Spinal cord (tissue), 10 donors: ENCODE results near the gene CAPZB. TPM values are rescaled to one million over a fixed set of nuclear protein-coding genes. Genes with fewer than 3 reads are reported as not detected.

Source experiments
- DNase-seq, 6 donors: peaks; one replicate each; pipeline versions ENCODE4 v3.0.0 to v3.0.0-alpha.2; 2013 to 2015; ENCODE audit warnings: low spot score in 6 of 6, low read depth in 4 of 6
- H3K27ac ChIP-seq: one replicate; pipeline ENCODE4 v1.5.1; 2013; ENCODE audit warnings: low read depth, low read length, control low read depth
- H3K27me3 ChIP-seq: one replicate; pipeline ENCODE4 v1.6.1; 2013; ENCODE audit warnings: low read length; ENCODE audit not compliant: control insufficient read depth, insufficient read depth
- H3K36me3 ChIP-seq: one replicate; pipeline ENCODE4 v1.6.1; 2013; ENCODE audit warnings: low read length; ENCODE audit not compliant: control insufficient read depth, insufficient read depth
- H3K4me1 ChIP-seq: one replicate; pipeline ENCODE4 v1.6.1; 2013; ENCODE audit warnings: low read length; ENCODE audit not compliant: control insufficient read depth, insufficient read depth
- H3K4me3 ChIP-seq: one replicate; pipeline ENCODE4 v1.5.1; 2013; ENCODE audit warnings: low read depth, low read length, control low read depth
- H3K9me3 ChIP-seq: one replicate; pipeline ENCODE4 v1.6.1; 2013; ENCODE audit warnings: low read length; ENCODE audit not compliant: control insufficient read depth, insufficient read depth
- WGBS: methylation state at CpG from one replicate; pipeline ENCODE4 v1.1.5; 2013; ENCODE audit warnings: missing lambda C conversion rate; ENCODE audit not compliant: insufficient coverage; 5-methylcytosine and 5-hydroxymethylcytosine counted together
- long read RNA-seq, 4 donors: transcript quantifications; one replicate each; lab custom pipeline, GENCODE V29; 2026
- polyA plus RNA-seq, 2 donors: library from polyadenylated mRNA; unstranded; fragments of 120-200 nt; gene quantifications; one replicate each; pipeline ENCODE4 v1.2.1, GENCODE V29; 2013; ENCODE audit not compliant: insufficient read length in 2 of 2
- total RNA-seq, 2 donors: library from RNA; depleted of rRNA in 1 of 2; stranded (reverse); fragments of 120-200 nt in 1 of 2; fragments of >200 nt in 1 of 2; gene quantifications; one replicate each; pipeline versions ENCODE4 v1.2.3 to v1.2.4, GENCODE V29; 2013 to 2014
- donor health status: healthy.

CAPZB gene
- total RNA-seq, result 100 to 1,000 TPM in 1 of 2 donors, 10 to 100 TPM in 1; 78.8 to 197 TPM
- 100 to 1,000 TPM; 289 to 312 TPM for polyA plus RNA-seq
- long read RNA-seq, donor 1, transcript CAPZB-203 (10 exons, 1,686 nt), result minor isoform, 18 of 105 reads
- long read RNA-seq, donor 1, transcript CAPZB-201 (9 exons, 858 nt), result major isoform, 66 of 105 reads
- long read RNA-seq, donor 1, transcript CAPZB-204 (8 exons, 1,568 nt), result minor isoform, 12 of 105 reads
- long read RNA-seq, donor 1, partial matches to known transcripts, result 6 of 105 reads
- long read RNA-seq, donor 1, other reads (novel, unspliced or antisense), result 0 of 105 reads
- long read RNA-seq, donor 2, transcript CAPZB-204 (8 exons, 1,568 nt), result minor isoform, 6 of 53 reads
- long read RNA-seq, donor 2, transcript CAPZB-201 (9 exons, 858 nt), result major isoform, 25 of 53 reads
- long read RNA-seq, donor 2, transcript CAPZB-203 (10 exons, 1,686 nt), result minor isoform, 9 of 53 reads
- long read RNA-seq, donor 2, partial matches to known transcripts, result 13 of 53 reads
- long read RNA-seq, donor 2, other reads (novel, unspliced or antisense), result 0 of 53 reads
- long read RNA-seq, donor 3, transcript CAPZB-201 (9 exons, 858 nt), result major isoform, 46 of 81 reads
- long read RNA-seq, donor 3, partial matches to known transcripts, result 26 of 81 reads
- long read RNA-seq, donor 3, other reads (novel, unspliced or antisense), result 0 of 81 reads
- long read RNA-seq, donor 4, transcript CAPZB-201 (9 exons, 858 nt), result major isoform, 89 of 123 reads
- long read RNA-seq, donor 4, transcript CAPZB-204 (8 exons, 1,568 nt), result minor isoform, 8 of 123 reads
- long read RNA-seq, donor 4, partial matches to known transcripts, result 25 of 123 reads
- long read RNA-seq, donor 4, other reads (novel, unspliced or antisense), result 0 of 123 reads

DNA sequence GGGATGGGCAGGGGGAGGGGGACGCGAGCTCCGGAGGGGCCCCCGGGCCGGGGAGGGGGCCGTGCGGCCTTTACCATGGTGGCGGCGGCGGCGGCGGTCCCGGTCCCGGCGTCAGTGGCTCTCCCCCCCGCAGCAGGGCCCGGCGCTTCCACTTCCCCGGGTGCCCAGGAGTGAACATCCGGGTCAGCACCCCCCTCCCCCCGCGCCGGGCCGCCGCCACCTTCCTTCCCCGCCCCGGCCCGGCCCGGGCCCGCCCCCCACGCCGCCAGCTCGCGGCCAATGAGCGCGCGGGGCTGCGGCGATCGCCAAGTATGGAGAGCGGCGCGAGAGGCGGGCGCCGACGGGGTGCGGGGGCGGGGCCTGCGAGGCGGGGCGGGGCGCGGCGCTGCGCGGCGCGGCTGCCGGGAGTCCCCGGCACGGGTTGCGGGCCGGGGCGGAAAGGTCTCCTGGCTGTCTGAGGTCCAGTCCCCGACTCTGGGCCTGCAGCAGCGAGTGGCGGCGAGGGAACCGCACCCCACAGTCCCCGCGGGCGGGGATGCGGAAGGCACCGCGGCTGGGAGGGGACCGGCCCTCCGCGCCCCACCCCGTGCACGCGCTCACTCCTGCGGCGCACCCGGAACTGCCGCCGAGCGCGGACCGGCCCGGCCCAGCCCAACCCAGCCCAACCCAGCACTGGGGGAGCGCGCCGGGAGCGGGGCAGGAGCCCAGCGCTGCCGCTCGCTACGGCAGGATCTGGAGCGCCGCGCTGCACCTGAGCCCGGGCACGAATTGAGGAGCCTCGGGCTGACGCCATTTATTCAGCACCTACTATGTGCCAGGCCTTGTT lies at the start of gene CAPZB:
Gene CAPZB (minus strand): TSS at position 178 of the 826 bp plus-strand sequence. CDS start 101 bp downstream, at position 77.
- peaks cover 39% of the 10 kb centered on the region for H3K4me1 ChIP-seq
- WGBS, result under 1% methylated on average over 89 of the region's 106 CpGs
- peaks cover 9% of the 10 kb centered on the region for H3K36me3 ChIP-seq
- H3K4me3 ChIP-seq, result peak within 1 kb of the TSS; percentile 88
- H3K27me3 ChIP-seq, result no peaks in the 10 kb centered on the region
- peak within 1 kb of the TSS; percentile 91 for H3K27ac ChIP-seq
- H3K9me3 ChIP-seq, result no peaks in the 10 kb centered on the region
- peak; percentile 50 to 97 (median 90) for DNase-seq

- Histone ChIP-seq H3K36me3 (no peaks in the 10 kb centered on the region), H3K27ac (no peak overlapping the region), H3K4me1 (no peaks in the 10 kb centered on the region), H3K9me3 (no peaks in the 10 kb centered on the region), H3K4me3 (no peak overlapping the region), H3K27me3 (no peaks in the 10 kb centered on the region)
- peak in 1 of 6 donors; percentile 45 for DNase-seq
- 93% methylated on average over 4 of the region's 5 CpGs for WGBS
Measured at GRCh38 chr1:19534281-19534680, 48.9 kb upstream of the CAPZB start.

GRCh38 chr1:19533626-19534025 lies 48.3 kb upstream of the CAPZB start:
- H3K4me1 ChIP-seq, result no peaks in the 10 kb centered on the region
- no peak overlapping the region for H3K27ac ChIP-seq
- H3K27me3 ChIP-seq, result no peaks in the 10 kb centered on the region
- no peaks in the 10 kb centered on the region for H3K9me3 ChIP-seq
- no peak for DNase-seq
- H3K36me3 ChIP-seq, result no peaks in the 10 kb centered on the region
- WGBS, result 86% methylated on average over 7 of the region's 7 CpGs
- no peak overlapping the region for H3K4me3 ChIP-seq

DNA sequence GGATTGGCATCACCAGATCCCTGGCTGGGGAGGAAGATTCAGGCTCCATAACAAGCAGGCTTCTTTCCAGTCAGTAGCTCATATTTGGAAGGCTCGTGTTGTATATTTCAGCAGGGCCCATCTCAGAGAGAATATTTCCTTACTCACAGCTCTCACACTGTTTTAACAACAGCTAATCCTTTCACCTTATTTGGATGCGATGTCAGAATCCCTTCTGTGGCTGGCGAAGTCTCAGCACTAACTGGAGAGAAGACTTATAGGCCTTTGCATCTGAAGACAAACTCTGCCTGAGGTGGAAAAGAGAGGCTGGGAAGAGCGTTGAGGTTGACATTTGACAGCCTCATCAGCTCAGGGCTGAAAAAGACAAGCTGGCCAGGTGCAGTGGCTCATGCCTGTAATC lies 47.2 kb upstream of the CAPZB start:
- no peak overlapping the region for H3K4me3 ChIP-seq
- WGBS, result 53% methylated on average over 2 of the region's 4 CpGs
- H3K27me3 ChIP-seq, result no peaks in the 10 kb centered on the region
- H3K9me3 ChIP-seq, result no peaks in the 10 kb centered on the region
- H3K4me1 ChIP-seq, result no peaks in the 10 kb centered on the region
- DNase-seq, result peak in 1 of 6 donors; percentile 47
- H3K36me3 ChIP-seq, result no peaks in the 10 kb centered on the region
- H3K27ac ChIP-seq, result no peak overlapping the region

DNA sequence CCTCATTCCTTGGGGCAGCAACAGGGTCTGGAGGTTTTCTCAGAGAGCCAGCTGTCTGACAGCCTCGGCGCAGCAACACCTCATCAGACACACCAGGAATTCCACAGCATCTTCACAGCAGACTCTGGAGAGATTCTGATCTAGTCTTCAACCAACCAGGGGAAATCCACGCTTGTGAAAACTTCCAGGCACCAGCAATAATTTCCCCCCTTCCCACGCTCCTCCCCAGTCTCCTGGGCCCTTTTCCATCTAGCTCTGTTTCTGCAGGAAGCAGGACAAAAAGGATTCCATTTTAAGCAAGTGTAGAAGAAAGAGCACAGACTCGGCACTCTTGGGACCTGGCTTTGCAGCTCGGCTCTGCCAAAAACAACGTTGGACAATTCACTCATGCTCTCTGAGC lies 44.3 kb upstream of the CAPZB start:
- H3K36me3 ChIP-seq, result no peaks in the 10 kb centered on the region
- H3K4me3 ChIP-seq, result no peak overlapping the region
- no peaks in the 10 kb centered on the region for H3K27me3 ChIP-seq
- H3K4me1 ChIP-seq, result no peaks in the 10 kb centered on the region
- no peak for DNase-seq
- no peaks in the 10 kb centered on the region for H3K9me3 ChIP-seq
- WGBS, result 74% methylated on average over 4 of the region's 7 CpGs
- no peak overlapping the region for H3K27ac ChIP-seq

- H3K36me3 ChIP-seq, result no peaks in the 10 kb centered on the region
- no peaks in the 10 kb centered on the region for H3K9me3 ChIP-seq
- H3K4me1 ChIP-seq, result no peaks in the 10 kb centered on the region
- no peak for DNase-seq
- H3K27ac ChIP-seq, result no peak overlapping the region
- no peaks in the 10 kb centered on the region for H3K27me3 ChIP-seq
- no CpG with 5 or more reads among the region's 2 CpGs for WGBS
- no peak overlapping the region for H3K4me3 ChIP-seq
Measured at GRCh38 chr1:19528438-19528837, 43.1 kb upstream of the CAPZB start.

GRCh38 chr1:19525607-19526545 lies 40.5 kb upstream of the CAPZB start:
- whole genome bisulfite sequencing, result 78% methylated on average over 4 of the region's 8 CpGs
- Histone ChIP-seq H3K4me1 (no peaks in the 10 kb centered on the region), H3K27ac (no peak overlapping the region), H3K9me3 (no peaks in the 10 kb centered on the region), H3K36me3 (no peaks in the 10 kb centered on the region), H3K27me3 (no peaks in the 10 kb centered on the region), H3K4me3 (no peak overlapping the region)
- no peak for DNase-seq

- H3K4me3 ChIP-seq, result no peak overlapping the region
- no peaks in the 10 kb centered on the region for H3K36me3 ChIP-seq
- no peaks in the 10 kb centered on the region for H3K9me3 ChIP-seq
- H3K27me3 ChIP-seq, result no peaks in the 10 kb centered on the region
- H3K4me1 ChIP-seq, result no peaks in the 10 kb centered on the region
- WGBS, result no CpG with 5 or more reads among the region's 5 CpGs
- H3K27ac ChIP-seq, result no peak overlapping the region
- no peak for DNase-seq
Measured at GRCh38 chr1:19524791-19525190, 39.5 kb upstream of the CAPZB start.
